Muscle of back (tissue), 11 donors: ENCODE results near the gene IGSF21. TPM values are rescaled to one million over a fixed set of nuclear protein-coding genes. Genes with fewer than 3 reads are reported as not detected.
"Not testable (repeated sequence)": the region's sequence is repeated elsewhere in the genome, so short reads cannot be mapped to it uniquely, and the experiment has no call there.

Source experiments
- DNase-seq, 3 donors: peaks; one replicate each; pipeline versions ENCODE4 v3.0.0 to v3.0.0-alpha.2; 2013
- polyA plus RNA-seq, 10 donors: library from polyadenylated mRNA; unstranded; fragments of 120-200 nt; gene quantifications; one replicate each; pipeline ENCODE4 v1.2.1, GENCODE V29; 2013; ENCODE audit not compliant: insufficient read length in 10 of 10

IGSF21 gene
- polyA plus RNA-seq, 10 donors: 0.08 to 1.0 (median 0.31) TPM; not detected in 4

DNA sequence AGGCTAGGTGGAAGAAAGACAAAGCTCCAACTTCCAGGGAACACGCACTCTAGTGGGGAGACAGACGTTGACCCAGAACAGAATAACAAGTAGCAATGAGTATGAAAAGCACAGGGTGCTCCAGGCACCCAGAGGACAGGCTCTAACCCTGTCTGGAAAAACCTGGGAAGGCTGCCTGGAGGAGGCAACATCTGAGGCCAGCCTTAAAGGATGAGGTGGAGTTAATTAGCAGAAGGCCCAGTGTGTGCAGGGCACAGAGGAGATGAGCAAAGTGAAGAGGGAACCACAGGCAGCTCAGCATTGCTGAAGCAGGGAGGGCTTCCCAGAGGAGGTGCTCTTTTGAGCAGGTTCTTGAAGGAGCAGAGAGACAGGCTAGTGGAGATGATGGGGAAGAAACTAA is 246.4 kb downstream of the IGSF21 start:
- DNase-seq: no peak

DNA sequence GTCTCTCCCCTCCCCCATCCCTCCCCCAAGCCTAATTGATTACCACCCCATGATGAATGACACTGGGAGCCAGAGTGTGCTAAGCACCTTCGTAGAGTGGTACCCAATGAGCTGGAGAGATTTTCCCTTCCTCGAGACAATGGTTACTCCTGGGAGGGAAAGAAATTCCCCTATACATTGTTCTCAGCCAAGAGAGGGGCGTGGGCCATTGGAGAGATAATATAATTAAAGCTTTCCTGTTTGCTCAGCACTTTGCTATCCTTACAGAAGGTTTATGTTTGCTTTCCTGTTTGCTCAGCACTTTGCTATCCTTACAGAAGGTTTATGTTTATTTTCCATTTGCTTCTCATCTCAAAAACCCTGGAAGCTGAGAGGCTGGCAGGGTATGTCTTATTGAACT is 247.0 kb downstream of the IGSF21 start:
- DNase-seq: no peak

DNA sequence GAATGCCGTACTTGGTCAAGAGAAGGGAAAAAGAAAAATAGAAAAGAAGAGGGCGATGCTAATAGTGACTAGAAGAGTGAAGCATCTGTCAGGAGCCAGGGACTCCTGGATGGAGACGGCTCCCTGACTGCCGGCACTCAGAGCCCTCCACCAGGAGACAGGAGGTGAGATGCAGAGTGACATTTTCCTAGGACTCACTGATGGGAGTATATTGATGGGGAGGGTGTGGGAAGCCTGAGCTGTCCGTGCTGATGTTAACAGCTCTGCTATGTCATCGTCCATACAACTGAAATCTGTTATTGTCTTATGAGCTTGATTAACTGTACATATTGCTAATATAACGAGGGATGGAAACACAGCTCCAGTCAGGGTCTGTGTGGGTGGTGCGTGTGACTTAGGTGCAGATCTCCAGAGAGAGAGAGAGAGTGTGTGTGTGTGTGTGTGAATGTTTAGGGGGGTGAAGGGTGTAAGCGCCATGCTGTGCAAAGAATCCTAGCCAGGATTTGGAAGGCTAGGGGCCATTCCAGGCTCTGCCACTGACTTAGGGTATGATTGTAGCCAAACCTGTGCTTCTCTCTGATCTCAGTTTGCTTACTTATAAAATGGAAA is 250.1 kb downstream of the IGSF21 start:
- DNase-seq: no peak

DNA sequence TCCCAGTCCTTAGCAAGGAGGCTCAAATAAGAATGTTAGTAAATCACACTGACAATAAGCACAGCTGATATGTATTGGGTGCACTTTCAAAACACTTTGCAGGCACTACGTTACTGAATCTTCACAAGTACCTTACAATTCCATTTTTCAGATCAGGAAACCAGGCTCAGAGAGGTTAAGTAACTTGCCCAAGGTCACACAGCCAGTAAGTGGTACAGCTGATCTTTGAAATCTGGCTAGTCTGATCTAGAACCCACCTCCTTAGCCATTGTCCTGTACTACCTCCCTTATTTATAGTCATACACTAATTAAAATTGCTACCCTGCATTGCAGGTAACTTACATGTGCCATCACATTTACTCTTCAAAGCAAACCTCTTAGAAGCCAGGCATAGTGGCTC is 251.0 kb downstream of the IGSF21 start:
- DNase-seq: no peak

DNA sequence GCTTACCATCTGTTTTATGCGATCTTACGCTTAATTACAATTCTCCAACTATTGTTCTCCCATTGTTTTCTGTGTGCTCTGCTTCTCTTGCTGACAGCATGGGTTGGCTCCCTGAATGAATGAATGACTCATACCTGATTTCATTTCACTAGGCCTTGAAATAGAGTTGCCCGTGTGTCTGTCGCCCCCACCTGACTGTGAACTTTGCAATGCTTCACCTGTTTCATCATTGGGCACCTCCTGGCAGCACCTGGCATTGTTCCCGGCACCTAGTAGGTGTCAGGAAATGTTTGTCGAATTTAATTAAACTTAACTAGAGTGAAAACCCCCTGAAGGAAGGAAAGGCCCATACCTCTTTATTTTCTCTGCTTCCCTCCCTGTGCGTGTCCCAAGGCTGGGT is 252.7 kb downstream of the IGSF21 start:
- no peak for DNase-seq

DNA sequence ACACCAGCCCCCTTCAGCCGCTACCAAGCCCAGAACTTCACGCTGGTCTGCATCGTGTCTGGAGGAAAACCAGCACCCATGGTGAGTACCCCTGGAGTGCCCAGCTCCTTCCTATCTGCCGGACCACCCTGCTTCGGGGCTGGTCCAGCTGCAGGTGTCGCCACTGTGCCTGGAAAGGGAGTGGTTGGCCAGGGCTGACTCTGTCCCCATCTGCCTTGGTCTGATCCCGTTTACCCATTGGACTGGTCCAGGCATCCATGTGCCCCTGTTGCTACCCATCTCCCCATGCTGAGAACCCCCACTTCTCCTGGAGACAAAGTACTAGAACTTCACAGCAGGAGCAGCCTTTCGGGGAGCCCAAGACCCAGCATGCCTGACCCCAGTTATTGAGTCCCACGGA is 254.6 kb downstream of the IGSF21 start:
- no peak for DNase-seq

DNA sequence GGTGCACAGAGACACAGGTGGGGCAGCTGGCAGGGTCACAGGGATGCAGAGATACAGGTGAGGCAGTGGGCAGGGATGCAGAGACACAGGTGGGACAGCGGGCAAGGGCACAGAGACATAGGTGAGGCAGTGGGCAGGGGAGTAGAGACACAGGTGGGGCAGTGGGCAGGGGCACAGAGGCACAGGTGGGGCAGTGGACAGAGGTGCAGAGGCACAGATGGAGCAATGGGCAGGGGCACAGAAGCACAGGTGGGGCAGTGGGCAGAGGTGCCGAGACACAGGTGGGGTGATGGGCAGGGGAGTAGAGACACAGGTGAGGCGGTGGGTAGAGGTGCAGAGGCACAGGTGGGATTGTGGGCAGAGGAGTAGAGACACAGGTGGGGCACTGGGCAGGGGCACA is 255.8 kb downstream of the IGSF21 start:
- DNase-seq: no peak

DNA sequence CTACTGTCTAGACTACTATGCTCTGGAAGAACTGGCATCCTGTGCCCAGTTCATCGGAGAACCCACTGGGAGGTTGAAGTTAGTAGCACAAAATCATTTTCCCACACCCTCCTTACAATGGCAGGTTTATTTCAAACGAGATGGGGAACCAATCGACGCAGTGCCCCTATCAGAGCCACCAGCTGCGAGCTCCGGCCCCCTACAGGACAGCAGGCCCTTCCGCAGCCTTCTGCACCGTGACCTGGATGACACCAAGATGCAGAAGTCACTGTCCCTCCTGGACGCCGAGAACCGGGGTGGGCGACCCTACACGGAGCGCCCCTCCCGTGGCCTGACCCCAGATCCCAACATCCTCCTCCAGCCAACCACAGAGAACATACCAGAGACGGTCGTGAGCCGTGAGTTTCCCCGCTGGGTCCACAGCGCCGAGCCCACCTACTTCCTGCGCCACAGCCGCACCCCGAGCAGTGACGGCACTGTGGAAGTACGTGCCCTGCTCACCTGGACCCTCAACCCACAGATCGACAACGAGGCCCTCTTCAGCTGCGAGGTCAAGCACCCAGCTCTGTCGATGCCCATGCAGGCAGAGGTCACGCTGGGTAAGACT is 257.6 kb downstream of the IGSF21 start:
- DNase-seq: no peak

DNA sequence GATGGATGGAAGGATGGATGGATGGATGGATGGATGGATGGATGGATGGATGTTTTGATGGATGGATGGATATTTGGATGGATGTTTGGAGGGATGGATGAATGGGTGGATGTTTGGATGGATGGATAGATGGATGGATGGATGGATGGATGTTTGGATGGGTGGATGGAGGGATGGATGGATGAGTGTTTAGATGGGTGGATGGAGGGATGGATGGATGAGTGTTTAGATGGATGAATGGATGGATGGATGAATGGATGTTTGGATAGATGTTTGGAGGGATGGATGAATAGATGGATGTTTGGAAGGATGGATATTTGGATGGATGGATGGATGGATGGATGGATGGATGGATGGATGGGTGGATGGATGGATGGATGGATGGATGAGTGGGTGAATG is 264.9 kb downstream of the IGSF21 start:
- DNase-seq: not testable (repeated sequence)

DNA sequence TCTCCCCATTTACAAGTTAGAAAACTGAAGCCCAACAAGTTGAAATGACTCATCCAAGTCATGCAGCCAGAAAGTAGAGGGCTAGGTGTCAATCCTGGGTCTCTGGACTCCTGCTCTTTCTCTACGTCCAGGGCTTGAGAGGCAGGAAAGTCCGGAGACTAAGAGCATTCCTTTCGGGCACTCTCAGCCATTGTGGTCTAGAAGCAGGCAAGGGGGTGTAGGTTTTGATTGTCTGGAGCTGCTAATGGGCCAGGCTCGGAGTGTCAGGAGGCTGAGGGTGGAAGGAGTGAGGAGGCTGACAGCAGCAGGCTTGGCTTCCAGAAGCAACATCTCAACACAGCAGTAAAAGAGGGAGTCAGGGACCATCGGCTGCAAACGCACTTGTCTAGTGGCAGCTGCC is 265.6 kb downstream of the IGSF21 start:
- no peak for DNase-seq

DNA sequence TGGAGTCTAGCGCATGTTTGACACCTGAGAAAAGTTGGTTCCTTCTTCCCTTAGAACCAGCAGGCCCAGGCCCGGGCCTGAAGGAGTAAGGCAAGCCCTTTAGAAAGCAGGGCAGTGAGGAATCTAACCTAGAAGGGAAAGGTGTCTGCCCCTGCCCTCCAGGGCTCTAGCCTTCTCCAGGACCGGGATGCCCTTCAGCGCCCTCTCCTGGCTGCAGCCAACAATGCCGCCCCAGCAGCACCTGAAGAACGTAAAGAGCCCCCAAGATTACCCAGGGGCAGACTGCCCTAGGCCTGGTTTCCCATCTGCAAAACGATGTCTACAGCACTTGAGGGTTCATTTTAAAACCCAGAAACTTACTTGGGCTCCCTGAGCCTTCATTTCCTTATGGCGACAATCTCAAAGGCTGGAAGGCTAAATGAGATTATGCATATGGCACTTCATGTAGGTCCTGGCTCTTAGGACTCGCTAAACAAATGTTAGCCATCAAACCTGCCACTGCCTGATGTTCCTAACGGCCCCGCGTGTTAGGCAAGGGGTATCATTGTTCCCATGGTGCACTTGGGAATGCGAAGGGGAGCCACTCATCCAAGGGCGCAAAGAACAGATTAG is 266.4 kb downstream of the IGSF21 start:
- DNase-seq: no peak

DNA sequence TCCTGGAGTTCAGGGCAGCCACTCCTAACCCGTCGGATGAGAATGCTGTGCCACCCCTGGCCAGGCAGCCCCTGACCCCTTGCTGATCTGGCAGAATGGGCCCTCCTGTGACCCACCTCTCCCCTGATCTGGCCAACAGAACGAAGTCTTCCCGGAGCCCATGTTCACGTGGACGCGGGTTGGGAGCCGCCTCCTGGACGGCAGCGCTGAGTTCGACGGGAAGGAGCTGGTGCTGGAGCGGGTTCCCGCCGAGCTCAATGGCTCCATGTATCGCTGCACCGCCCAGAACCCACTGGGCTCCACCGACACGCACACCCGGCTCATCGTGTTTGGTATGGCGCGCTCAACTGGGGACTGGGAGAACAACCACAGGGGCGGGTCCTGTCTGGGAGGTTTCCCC is 269.1 kb downstream of the IGSF21 start:
- DNase-seq: no peak

DNA sequence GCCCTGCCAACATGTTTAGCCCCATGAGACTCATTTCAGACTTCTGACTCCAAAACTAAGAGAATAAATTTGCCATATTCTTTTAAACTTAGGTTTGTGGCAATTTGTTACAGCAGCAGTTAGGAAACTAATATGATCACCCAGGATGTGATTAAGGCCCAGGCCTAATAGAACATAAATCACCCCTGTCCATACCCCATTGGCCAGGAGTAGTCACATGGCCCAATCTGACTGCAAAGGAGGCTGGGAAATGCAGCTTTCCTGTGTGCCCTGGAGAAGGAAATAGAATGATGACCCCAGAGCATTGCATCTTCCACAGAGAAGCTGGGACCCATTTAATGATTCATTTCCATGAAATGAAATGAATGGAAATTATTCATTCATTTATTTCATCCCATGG is 272.7 kb downstream of the IGSF21 start:
- DNase-seq: no peak

DNA sequence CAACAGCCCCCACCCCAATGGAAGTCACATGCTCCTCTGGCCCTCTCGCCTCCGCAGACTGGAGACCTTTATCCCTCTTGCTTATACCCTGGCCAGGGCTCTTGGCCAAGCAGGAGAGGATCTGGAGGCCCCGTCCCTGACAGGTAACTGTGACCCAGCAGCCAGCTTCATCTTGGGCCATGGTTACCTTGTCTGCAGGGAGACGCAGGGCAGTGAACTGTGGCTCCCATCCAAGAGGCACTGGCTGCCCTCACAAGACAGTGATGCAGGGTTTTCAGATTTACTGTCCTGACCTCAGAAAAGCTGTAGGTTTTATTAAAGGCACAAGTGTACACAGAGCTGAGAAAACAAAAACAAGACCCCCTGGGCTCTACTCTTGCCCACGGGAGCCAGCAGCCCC is 276.5 kb downstream of the IGSF21 start:
- peak in 1 of 3 donors; percentile 11 for DNase-seq

DNA sequence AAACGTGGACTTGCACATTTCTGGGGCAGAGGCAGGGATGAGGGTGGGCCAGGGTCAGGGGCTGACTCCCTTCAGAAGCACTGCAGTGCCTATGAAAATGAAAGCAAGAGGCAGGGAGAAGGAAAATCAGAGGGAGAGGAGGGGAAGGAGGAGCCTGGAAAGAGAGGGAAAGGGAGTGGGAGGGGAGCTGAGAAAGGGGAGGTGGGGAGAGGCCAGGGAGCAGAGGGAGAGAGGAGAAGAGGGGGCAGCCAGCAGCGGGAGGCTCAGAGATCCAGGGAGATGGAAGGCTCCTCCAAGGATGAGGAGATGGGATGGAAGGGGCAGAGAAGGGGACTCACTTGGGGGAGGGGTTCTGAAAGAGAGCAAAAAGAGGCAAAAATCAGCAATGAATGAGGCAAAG is 276.9 kb downstream of the IGSF21 start:
- peak; percentile 25 to 65 (median 45) for DNase-seq

DNA sequence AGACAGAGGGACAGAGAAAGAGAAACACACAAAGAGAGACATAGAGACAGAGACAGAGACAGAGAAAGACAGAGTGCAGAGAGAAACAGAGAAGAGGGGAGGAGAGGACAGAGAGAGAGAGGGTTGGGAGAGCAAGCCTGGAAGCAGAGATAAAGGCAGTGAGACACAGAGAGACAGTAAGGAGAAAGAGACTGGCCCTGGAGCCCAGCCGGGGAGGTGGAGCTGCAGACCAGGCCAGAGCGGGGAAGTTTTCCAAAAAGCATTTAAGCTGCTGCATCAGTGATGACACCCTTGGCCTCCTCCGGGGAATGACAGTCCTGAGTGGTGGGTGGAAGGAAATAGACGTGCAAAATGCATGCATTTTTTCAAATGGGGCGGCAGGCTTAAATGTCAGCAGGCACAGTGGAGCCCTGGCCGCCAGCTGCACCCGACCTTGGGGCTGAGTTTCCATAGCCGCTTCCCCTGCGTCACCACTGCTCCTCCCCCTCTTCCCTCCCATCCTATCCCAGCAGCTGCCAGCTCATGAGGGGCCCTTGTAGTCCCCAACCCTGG is 277.7 kb downstream of the IGSF21 start:
- DNase-seq: peak; percentile 67 to 89 (median 87)

DNA sequence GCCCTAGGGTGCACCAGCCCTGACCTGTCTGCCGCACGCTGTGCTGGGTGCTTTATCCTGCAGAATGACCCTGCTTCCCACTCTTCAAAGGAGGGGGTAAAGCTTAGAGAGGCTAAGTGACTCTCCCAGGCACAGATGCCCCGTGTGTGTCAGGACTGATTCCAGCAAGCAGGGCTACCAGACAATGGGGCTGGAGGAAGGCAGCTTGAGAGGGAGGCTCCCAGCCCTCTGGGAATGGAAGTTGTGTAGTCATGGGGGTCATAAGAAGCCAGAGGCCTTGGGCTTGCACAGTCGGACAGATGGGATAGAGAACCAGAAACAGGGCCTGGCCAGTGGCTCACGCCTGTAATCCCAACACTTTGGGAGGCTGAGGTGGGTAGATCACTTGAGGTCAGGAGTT is 279.0 kb downstream of the IGSF21 start:
- no peak for DNase-seq

DNA sequence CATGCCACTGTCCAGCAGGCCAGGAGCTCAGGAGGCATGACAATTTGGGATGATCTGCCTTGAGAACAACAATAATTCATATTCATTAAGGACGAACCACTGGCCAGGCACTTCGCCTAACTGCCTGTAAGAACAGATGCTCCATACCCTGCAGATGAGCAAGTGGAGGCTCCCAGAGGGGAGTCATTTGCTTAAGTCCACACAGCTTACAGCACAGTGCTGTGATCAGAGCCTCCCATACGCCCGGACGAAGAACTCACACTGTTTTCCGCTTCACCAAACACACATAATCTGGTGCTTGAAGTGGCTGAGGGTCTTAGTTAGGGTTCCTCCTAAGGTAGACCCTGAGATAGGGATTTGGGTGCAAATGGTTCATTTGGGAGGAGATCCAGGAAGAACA is 279.7 kb downstream of the IGSF21 start:
- DNase-seq: no peak

DNA sequence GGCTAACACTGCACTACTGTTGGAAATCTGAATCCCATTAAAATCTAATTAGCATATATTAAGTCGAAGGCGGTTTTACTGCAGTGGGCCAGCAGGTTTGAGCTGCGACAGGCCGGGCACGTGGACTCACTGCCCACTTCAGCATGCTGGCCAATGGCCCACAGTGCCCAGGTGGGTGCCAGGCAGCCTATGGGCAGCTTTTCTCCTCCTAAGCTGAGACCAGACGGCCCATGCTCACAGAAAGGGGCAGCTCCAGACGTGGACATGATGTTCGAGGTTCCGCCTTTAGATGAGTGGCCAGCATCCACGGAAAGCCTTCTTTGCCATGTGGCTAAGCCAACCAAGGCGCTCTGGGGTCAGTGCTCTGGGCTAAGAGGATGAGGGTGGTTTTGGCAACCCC is 283.4 kb downstream of the IGSF21 start:
- DNase-seq: no peak

DNA sequence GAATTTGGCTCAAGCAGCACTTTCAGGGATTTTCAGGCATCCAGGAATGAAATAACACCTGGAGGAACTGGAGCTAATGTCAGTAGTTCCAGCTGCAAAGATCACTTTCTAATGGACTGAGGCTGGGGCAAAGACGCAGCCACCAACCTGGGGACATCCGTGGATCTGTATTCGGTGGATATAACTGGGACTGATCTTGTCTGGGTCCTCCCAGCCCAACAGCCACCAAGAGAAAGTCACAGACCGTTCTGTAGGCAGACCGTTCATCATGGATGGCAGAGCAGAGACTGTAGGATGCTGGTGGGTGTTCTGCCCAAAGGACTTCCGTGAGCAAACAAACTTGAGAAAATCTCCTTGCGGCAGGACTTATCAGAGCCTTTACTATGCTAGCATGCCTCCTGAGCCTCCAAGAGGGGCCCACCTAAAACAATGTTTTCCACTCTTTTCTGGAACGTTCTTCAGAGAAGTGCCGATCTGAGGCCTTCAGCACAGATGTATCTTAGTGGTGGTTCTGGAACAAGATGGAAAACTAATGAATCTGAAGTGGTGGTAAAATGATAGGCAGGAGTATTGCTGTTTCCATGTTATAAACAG is 287.1 kb downstream of the IGSF21 start:
- DNase-seq: no peak

DNA sequence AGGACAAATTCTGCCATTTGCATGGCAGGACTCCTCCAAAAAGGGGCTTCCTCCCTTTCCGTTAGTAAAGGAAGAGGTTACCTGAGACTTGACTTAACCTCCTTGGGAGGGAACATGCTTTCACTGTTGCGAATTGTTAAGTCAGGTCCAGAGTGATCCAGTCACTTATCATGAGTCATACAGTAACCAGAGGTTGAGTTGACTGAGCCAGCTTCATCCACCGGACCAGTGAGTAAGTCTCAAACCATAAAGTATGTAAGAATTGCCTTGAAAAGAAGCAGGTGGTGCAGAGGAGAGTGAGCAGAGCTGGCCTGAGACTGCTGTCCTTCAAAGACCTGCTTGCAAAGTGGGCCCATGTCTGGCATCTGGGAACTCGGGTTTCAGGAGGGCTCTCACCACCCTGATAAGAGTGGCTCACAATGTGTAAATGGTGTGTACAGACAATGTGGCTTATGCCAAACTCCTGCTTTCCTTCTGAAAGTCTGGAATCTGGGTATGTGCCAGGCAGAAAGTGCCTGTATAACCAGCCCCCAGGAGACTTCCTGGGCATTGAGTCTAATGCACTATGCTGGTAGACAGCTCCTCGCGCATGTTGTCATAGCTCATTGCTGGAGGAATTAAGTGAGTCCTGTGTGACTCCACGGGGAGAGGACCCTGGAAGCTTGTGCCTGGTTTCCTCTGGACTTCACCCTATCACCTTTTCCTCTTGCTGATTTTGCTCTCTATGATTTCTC is 288.8 kb downstream of the IGSF21 start:
- no peak for DNase-seq

DNA sequence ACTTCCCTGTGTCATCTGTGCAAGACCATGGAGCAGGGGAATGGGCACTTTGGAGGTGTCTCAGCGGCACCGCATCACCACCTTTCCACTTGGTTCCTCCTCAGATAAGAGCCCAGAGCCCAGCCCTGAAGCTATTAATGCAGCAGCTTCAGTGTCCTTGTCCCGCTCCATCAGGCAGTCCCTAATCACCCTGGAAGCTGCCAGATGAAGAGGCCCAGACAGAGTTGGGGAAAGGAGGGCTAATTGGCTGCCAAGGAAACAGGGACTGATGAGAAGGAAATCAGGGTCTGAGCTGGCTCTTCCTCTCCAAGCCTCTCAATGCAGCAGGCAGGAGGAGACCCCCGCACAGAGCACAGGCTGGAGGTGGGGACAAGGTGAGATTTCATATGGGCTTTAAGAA is 290.0 kb downstream of the IGSF21 start:
- DNase-seq: no peak
